KMS-11 (cell line): ENCODE data around the gene DNAAF1.

Experiments used
- H2AFZ ChIP-seq: fragments of 200-600 bp; sonication (generic); 2 replicates; pipeline ENCODE4 v1.6.1; 2016; ENCODE audit warnings: antibody characterized with exemption, mixed run types, low read depth
- H3K27ac ChIP-seq: fragments of 200-600 bp; sonication (generic); 2 replicates; pipeline ENCODE4 v1.6.1; 2016; ENCODE audit warnings: mild to moderate bottlenecking, mixed run types
- H3K27me3 ChIP-seq: fragments of 200-600 bp; sonication (generic); 2 replicates; pipeline ENCODE4 v1.6.1; 2017; ENCODE audit warnings: mild to moderate bottlenecking, low read depth, mixed run types, moderate library complexity; ENCODE audit not compliant: insufficient read depth
- H3K36me3 ChIP-seq: fragments of 200-600 bp; sonication (generic); 2 replicates; pipeline ENCODE4 v1.6.1; 2017; ENCODE audit warnings: mild to moderate bottlenecking, mixed run types; ENCODE audit not compliant: insufficient read depth
- H3K4me1 ChIP-seq: fragments of 200-600 bp; sonication (generic); 2 replicates; pipeline ENCODE4 v1.6.1; 2016; ENCODE audit warnings: mild to moderate bottlenecking, low read depth, mixed run types; ENCODE audit not compliant: poor library complexity, severe bottlenecking
- H3K4me2 ChIP-seq: fragments of 200-600 bp; sonication (generic); 2 replicates; pipeline ENCODE4 v1.7.0; 2016; ENCODE audit warnings: mild to moderate bottlenecking, mixed run types
- H3K4me3 ChIP-seq: fragments of 200-600 bp; sonication (generic); IDR thresholded peaks from 2 replicates; pipeline ENCODE4 v1.6.1; 2017; ENCODE audit warnings: low read depth, low read length, mixed read lengths; ENCODE audit not compliant: insufficient read depth
- H3K79me2 ChIP-seq: fragments of 200-600 bp; sonication (generic); 2 replicates; pipeline ENCODE4 v1.6.1; 2016; ENCODE audit warnings: low read depth, mixed run types; ENCODE audit not compliant: insufficient read depth
- H3K9ac ChIP-seq: fragments of 200-600 bp; sonication (generic); 2 replicates; pipeline ENCODE4 v1.6.1; 2016; ENCODE audit warnings: mild to moderate bottlenecking, mixed run types
- H4K20me1 ChIP-seq: fragments of 200-600 bp; sonication (generic); 2 replicates; pipeline ENCODE4 v1.6.1; 2016; ENCODE audit warnings: mild to moderate bottlenecking, mixed run types; ENCODE audit not compliant: insufficient read depth
- TF ChIP-seq, protein P1 (sequence below): fragments of 200-600 bp; sonication (generic); conservative IDR thresholded peaks from 2 replicates; pipeline ENCODE4 v1.6.1; 2017; ENCODE audit warnings: low read depth, mild to moderate bottlenecking, antibody characterized with exemption, low read length, moderate library complexity, mixed read lengths

The DNAAF1 gene

DNA sequence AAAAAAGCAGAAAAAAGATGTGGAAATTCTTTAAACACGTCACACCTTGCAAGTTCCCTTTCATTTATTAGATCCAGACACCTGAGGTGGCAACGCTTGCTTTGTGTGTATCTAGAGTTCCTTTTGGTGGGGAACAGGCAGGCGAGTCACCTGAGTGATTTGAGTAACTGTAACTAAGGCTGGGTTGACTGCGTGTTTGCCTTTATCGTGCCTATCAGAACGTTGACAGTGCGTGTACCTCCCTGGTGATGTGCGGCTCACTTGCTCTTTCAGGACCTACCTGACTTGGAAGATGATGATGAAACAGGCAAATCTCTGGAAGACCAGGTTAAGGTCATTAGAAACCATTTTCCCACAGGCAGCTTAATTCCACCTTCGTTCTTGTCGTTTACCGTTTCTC lies 29.3 kb downstream of the DNAAF1 start:
- H3K4me2 ChIP-seq = no peak overlapping the region
- H3K36me3 ChIP-seq = no peaks in the 10 kb centered on the region

DNA sequence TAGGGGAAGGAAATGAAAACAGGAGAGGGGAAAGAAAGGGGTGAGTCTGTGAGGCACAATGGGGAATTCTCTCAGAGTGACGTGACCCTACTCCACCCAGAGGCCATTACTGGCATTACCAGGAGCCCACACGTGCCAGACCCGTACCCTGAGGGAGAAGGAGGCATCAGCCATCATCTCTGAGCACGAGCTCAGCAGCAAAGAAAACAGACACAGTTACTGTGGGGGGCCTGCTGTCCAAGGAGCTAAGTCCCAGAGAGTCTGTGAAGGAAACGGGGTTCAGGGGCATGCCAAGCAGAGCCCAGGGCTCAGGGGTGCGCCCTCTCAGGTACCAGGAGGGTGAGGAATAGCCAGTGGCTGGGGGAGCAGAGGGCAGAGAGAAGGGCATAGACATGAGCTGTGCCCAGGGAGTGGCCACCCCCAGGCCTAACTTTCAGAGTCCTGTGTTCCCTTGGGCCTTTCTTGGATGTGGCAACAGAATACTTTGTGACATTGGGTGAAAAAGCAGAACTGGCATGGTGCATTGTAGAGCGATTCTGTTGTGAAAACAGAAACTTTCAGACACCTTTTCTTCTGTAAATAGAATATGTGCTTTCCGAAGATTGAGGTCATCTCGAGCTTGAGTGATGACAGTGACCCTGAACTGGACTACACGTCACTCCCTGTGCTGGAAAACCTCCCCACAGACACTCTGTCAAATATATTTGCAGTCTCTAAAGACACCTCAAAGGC lies 30.4 kb downstream of the DNAAF1 start:
- H2AFZ ChIP-seq = peak overlapping the region; percentile 75; the same call in 1 of the 2 replicates

More for the DNA sequence above, 29.3 kb downstream of the DNAAF1 start:
- Histone ChIP-seq H3K4me3 (no peak overlapping the region), H3K4me1 (peaks cover 16% of the 10 kb centered on the region), H3K27me3 (no peaks in the 10 kb centered on the region), H3K79me2 (no peaks in the 10 kb centered on the region), H4K20me1 (no peaks in the 10 kb centered on the region), H3K9ac (no peak overlapping the region), H2AFZ (no peak overlapping the region), H3K27ac (no peak overlapping the region)
- TF ChIP-seq, protein P1, sequence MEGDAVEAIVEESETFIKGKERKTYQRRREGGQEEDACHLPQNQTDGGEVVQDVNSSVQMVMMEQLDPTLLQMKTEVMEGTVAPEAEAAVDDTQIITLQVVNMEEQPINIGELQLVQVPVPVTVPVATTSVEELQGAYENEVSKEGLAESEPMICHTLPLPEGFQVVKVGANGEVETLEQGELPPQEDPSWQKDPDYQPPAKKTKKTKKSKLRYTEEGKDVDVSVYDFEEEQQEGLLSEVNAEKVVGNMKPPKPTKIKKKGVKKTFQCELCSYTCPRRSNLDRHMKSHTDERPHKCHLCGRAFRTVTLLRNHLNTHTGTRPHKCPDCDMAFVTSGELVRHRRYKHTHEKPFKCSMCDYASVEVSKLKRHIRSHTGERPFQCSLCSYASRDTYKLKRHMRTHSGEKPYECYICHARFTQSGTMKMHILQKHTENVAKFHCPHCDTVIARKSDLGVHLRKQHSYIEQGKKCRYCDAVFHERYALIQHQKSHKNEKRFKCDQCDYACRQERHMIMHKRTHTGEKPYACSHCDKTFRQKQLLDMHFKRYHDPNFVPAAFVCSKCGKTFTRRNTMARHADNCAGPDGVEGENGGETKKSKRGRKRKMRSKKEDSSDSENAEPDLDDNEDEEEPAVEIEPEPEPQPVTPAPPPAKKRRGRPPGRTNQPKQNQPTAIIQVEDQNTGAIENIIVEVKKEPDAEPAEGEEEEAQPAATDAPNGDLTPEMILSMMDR = no peak

DNA sequence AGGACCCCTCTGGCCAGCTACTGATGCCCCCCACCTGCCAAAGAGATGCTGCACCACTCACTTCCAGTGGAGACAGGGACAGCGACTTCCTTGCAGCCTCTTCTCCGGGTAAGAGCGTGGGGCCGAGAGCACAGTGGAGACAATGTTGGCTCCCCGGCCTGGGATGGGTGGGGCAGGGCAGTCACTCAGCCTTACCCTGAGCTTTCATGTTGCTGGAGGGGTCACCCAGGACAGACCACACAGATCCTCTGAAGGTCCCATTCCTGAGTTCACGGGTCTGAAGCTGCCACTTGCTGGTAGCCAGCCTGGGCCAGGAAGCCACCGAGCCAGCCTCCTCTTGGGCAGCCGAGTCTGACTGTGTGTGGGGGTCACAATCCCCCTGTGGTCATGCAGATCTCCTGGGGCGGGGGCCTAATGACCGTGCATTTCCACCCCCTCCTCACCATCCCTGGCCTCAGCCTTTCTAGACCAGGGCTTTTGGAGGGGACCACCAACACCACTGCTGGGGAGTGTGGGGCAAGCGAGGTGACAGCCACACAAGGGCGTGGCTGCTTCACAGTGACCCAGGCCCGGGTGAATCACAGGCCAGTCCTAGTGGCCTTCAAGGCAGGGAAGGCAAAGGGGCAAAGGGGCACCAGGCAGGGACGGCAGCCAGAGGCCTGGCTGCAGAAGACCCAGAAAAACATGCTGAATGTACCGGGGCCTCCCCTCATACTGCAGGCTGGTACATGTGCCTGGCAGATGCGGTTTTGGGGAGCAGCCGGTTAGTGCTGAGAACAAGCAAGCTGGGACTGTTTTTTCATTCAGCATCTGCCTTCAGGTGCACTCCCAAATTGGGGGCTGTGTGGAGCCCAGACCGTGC lies 31.3 kb downstream of the DNAAF1 start:
- H3K79me2 ChIP-seq = no peaks in the 10 kb centered on the region
- no peaks in the 10 kb centered on the region for H4K20me1 ChIP-seq
- no peak overlapping the region for H2AFZ ChIP-seq
- no peak overlapping the region for H3K9ac ChIP-seq
- H3K36me3 ChIP-seq = no peaks in the 10 kb centered on the region
- no peak overlapping the region for H3K4me2 ChIP-seq
- TF ChIP-seq, protein P1 = no peak
- no peak overlapping the region for H3K27ac ChIP-seq
- no peaks in the 10 kb centered on the region for H3K27me3 ChIP-seq
- H3K4me1 ChIP-seq = peaks cover 16% of the 10 kb centered on the region
- no peak overlapping the region for H3K4me3 ChIP-seq

More for the DNA sequence above, 30.4 kb downstream of the DNAAF1 start:
- no peaks in the 10 kb centered on the region for H4K20me1 ChIP-seq
- H3K36me3 ChIP-seq = no peaks in the 10 kb centered on the region
- no peaks in the 10 kb centered on the region for H3K79me2 ChIP-seq
- H3K4me3 ChIP-seq = no peak overlapping the region
- no peak overlapping the region for H3K27ac ChIP-seq
- TF ChIP-seq, protein P1 = peak; percentile 91
- peaks cover 16% of the 10 kb centered on the region for H3K4me1 ChIP-seq
- peak overlapping the region; percentile 51; the same call in 1 of the 2 replicates for H3K4me2 ChIP-seq
- H3K9ac ChIP-seq = peak overlapping the region; percentile 31; the same call in 1 of the 2 replicates
- no peaks in the 10 kb centered on the region for H3K27me3 ChIP-seq

DNA sequence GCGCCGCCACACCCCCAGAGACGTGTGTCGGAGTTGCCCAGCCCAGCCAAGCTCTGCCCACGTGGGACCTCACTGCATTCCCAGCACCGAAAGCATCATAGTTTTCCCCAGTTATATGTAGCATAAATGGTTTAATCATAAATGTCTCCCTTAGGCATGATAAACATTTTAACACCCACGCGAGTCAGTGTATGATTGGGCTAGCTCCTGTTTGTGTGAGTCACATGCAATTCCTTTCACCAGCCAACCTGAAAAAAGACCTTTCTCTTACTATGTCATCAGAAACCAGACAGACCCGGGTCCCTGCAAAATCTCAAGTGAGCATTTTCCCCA lies 32.6 kb downstream of the DNAAF1 start:
- H3K36me3 ChIP-seq = no peaks in the 10 kb centered on the region
- H3K4me3 ChIP-seq = no peak overlapping the region
- no peak overlapping the region for H3K27ac ChIP-seq
- no peak overlapping the region for H3K4me2 ChIP-seq
- H3K4me1 ChIP-seq = peaks cover 16% of the 10 kb centered on the region
- no peak overlapping the region for H2AFZ ChIP-seq
- H3K27me3 ChIP-seq = no peaks in the 10 kb centered on the region
- TF ChIP-seq, protein P1 = no peak
- no peaks in the 10 kb centered on the region for H4K20me1 ChIP-seq
- no peaks in the 10 kb centered on the region for H3K79me2 ChIP-seq
- no peak overlapping the region for H3K9ac ChIP-seq
